Measurements from ENCODE around the gene MRPL4.

- no peak for TF ChIP-seq CTCF (conservative IDR thresholded peaks at IDR 0.05; ENCODE audit: low read length)
- no peak for TF ChIP-seq EZH2phosphoT487 (IDR thresholded peaks at IDR 0.05; ENCODE audit: borderline replicate concordance, low read depth, low read length)
Measured at GRCh38 chr19:10295847-10296591, 44.0 kb downstream of the MRPL4 start.
